ENCODE data around the gene PRMT1.

GRCh38 chr19:49664171-49665035, 12.7 kb upstream of the PRMT1 start:
- TF ChIP-seq EZH2 (conservative IDR thresholded peaks at IDR 0.05; ENCODE audit: low read depth, low read length) (no peak), SMARCC2 (IDR thresholded peaks at IDR 0.05) (no peak), ZNF784 (CRISPR knock-in tag; IDR thresholded peaks at IDR 0.05; ENCODE audit: borderline replicate concordance) (peak; percentile 41; the same call in 1 of the 2 replicates), ZC3H4 (CRISPR knock-in tag; IDR thresholded peaks at IDR 0.05; ENCODE audit: borderline replicate concordance) (no peak), PHF8 (CRISPR knock-in tag; IDR thresholded peaks at IDR 0.05) (peak; percentile 71), SOX13 (IDR thresholded peaks at IDR 0.05) (no peak), SOX13 (CRISPR knock-in tag; conservative IDR thresholded peaks at IDR 0.05 in 1 of 2, IDR thresholded peaks at IDR 0.05 in 1 of 2) (0 out of 4 replicates have a peak, but pooled peaks of 1 of the 2 experiments have one; percentile 13), NR2C2 (CRISPR knock-in tag; IDR thresholded peaks at IDR 0.05; ENCODE audit: borderline replicate concordance) (no peak), USF2 (IDR thresholded peaks at IDR 0.05; ENCODE audit: low read depth, low read length) (no peak), USF2 (CRISPR knock-in tag; IDR thresholded peaks at IDR 0.05; ENCODE audit: borderline replicate concordance) (peak; percentile 49; the same call in 1 of the 2 replicates), ZNF180 (CRISPR knock-in tag; IDR thresholded peaks at IDR 0.05; ENCODE audit: borderline replicate concordance, low read depth) (no peak), FIP1L1 (IDR thresholded peaks at IDR 0.05; ENCODE audit: borderline replicate concordance, insufficient read depth, low read depth, low read length) (no peak), ESRRA (CRISPR knock-in tag; IDR thresholded peaks at IDR 0.05; ENCODE audit: low read depth) (no peak), GRHL1 (CRISPR knock-in tag; conservative IDR thresholded peaks at IDR 0.05) (no peak)
- TF ChIP-seq, protein P1, sequence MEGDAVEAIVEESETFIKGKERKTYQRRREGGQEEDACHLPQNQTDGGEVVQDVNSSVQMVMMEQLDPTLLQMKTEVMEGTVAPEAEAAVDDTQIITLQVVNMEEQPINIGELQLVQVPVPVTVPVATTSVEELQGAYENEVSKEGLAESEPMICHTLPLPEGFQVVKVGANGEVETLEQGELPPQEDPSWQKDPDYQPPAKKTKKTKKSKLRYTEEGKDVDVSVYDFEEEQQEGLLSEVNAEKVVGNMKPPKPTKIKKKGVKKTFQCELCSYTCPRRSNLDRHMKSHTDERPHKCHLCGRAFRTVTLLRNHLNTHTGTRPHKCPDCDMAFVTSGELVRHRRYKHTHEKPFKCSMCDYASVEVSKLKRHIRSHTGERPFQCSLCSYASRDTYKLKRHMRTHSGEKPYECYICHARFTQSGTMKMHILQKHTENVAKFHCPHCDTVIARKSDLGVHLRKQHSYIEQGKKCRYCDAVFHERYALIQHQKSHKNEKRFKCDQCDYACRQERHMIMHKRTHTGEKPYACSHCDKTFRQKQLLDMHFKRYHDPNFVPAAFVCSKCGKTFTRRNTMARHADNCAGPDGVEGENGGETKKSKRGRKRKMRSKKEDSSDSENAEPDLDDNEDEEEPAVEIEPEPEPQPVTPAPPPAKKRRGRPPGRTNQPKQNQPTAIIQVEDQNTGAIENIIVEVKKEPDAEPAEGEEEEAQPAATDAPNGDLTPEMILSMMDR (CRISPR knock-in tag; IDR thresholded peaks at IDR 0.05): peak; percentile 44
- TF ChIP-seq, protein P2, sequence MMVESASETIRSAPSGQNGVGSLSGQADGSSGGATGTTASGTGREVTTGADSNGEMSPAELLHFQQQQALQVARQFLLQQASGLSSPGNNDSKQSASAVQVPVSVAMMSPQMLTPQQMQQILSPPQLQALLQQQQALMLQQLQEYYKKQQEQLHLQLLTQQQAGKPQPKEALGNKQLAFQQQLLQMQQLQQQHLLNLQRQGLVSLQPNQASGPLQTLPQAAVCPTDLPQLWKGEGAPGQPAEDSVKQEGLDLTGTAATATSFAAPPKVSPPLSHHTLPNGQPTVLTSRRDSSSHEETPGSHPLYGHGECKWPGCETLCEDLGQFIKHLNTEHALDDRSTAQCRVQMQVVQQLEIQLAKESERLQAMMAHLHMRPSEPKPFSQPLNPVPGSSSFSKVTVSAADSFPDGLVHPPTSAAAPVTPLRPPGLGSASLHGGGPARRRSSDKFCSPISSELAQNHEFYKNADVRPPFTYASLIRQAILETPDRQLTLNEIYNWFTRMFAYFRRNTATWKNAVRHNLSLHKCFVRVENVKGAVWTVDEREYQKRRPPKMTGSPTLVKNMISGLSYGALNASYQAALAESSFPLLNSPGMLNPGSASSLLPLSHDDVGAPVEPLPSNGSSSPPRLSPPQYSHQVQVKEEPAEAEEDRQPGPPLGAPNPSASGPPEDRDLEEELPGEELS (CRISPR knock-in tag; IDR thresholded peaks at IDR 0.05): no peak

Data from HepG2 (cell line).